Adrenal gland (tissue), 19 donors: ENCODE measurements around the gene GGTA1. TPM values are rescaled to one million over a fixed set of nuclear protein-coding genes. Genes with fewer than 3 reads are reported as not detected.

Experiments used
- DNase-seq, 7 donors: peaks; one replicate each; pipeline ENCODE4 v3.0.0-alpha.2; 2019 to 2020
- H3K27ac ChIP-seq, 5 donors: fragments of 200-600 bp; sonication (generic) in 4 of 5; 1 replicate in 3 of 5; 2 replicates in 2 of 5; pipeline versions ENCODE4 v1.5.1 to v1.8.0; 2016 to 2020; ENCODE audit warnings: mild to moderate bottlenecking in 1 of 5
- H3K27me3 ChIP-seq: fragments of 200-600 bp; 2 replicates; pipeline ENCODE4 v1.8.0; 2021
- H3K36me3 ChIP-seq, 2 donors: fragments of 200-600 bp; replicated peaks in 1 of 2; 1 replicate in 1 of 2; 2 replicates in 1 of 2; pipeline versions ENCODE4 v1.5.1 to v1.8.0; 2018 to 2022
- H3K4me1 ChIP-seq, 2 donors: fragments of 200-600 bp; replicated peaks in 1 of 2; 1 replicate in 1 of 2; 2 replicates in 1 of 2; pipeline versions ENCODE4 v1.5.1 to v1.8.0; 2018 to 2021
- H3K4me3 ChIP-seq, 4 donors: fragments of 200-600 bp; sonication (generic) in 3 of 4; one replicate each; pipeline ENCODE4 v1.5.1; 2016 to 2018
- H3K9me3 ChIP-seq, 3 donors: fragments of 200-600 bp; sonication (generic) in 1 of 3; replicated peaks in 1 of 3; 1 replicate in 2 of 3; 2 replicates in 1 of 3; pipeline versions ENCODE4 v1.5.1 to v1.8.0; 2016 to 2021
- CTCF ChIP-seq, 6 experiments: fragments of 450-650 bp in 4 of 6; fragments of 200-600 bp in 2 of 6; sonication (generic) in 1 of 6; IDR thresholded peaks; 1 replicate in 5 of 6; 2 replicates in 1 of 6; pipeline versions ENCODE4 v1.5.1 to v1.8.0; 2016 to 2021; ENCODE audit warnings: antibody characterized with exemption in 6 of 6, mild to moderate bottlenecking in 2 of 6, moderate library complexity in 1 of 6
- POLR2A ChIP-seq, 2 donors: fragments of 450-650 bp; IDR thresholded peaks; one replicate each; pipeline ENCODE4 v1.6.1; 2017; ENCODE audit warnings: antibody characterized with exemption in 2 of 2, mild to moderate bottlenecking in 2 of 2, moderate library complexity in 1 of 2
- WGBS, 4 donors: extraction: QIAGEN DNeasy Blood & Tissue Kit in 2 of 4; methylation state at CpG; one replicate each; pipeline versions ENCODE4 v1.1.5 to v1.1.7; 2013 to 2017; 5-methylcytosine and 5-hydroxymethylcytosine counted together
- intact Hi-C, 2 donors: fragments of 100-400 bp; cut with DNase I; formaldehyde crosslinking; loops; one replicate each; pipeline versions ENCODE4 v1.14.1 to v1.15.0; 2022 to 2023
- long read RNA-seq, 10 donors: library from polyadenylated mRNA in 3 of 10; unstranded in 2 of 10; stranded (forward) in 1 of 10; transcript quantifications; one replicate each; pipeline ENCODE4 v2.0.0 and lab custom pipeline, GENCODE V29; 2021 to 2026
- polyA plus RNA-seq, 3 donors: library from polyadenylated mRNA; stranded (reverse); fragments of 200-250 nt in 2 of 3; fragments of 350-450 nt in 1 of 3; fragmentation: Illumina TruSeq in 1 of 3; extraction: RNeasy Lipid Tissue Mini Kit (QIAGEN cat#74804) in 1 of 3; gene quantifications; one replicate each; pipeline ENCODE4 v1.2.3, GENCODE V29; 2013 to 2014
- total RNA-seq, 9 donors: library from RNA; depleted of rRNA in 4 of 9; stranded (reverse); fragments of >200 nt in 4 of 9; fragments of 120-200 nt in 1 of 9; fragmentation: NEBNext Ultra II Directional in 1 of 9; extraction: Animal tissue kit (Norgen Biotek cat#: 25700) in 1 of 9; gene quantifications; one replicate each; pipeline versions ENCODE4 v1.1.0 to v1.2.4, GENCODE V29; 2013 to 2023
- donor health status: healthy with polysubstance abuse.
- donor health status: Bipolar disorder and iron deficiency.
- donor health status: DM: yes; HTN: yes; CAD: no.
- donor health status: DM: no; HTN: no; CAD: no.
- donor health status: DM: no; HTN: no; CAD: no.
- donor health status: DM: yes; HTN: yes; CAD: no.

Gene GGTA1
- total RNA-seq (10 to 100 TPM in 4 of 9 donors, 1 to 10 TPM in 5; 1.5 to 34.1 (median 9.9) TPM), polyA plus RNA-seq (1 to 10 TPM; 5.3 to 6.2 (median 6.1) TPM)
- long read RNA-seq, donor 1 = 0 reads
- long read RNA-seq, donor 2, partial matches to known transcripts = 0 of 1 reads
- long read RNA-seq, donor 2, other reads (novel, unspliced or antisense) = 0 of 1 reads
- long read RNA-seq, donor 3, partial matches to known transcripts = 0 of 2 reads
- long read RNA-seq, donor 3, other reads (novel, unspliced or antisense) = 0 of 2 reads
- long read RNA-seq, donor 4, transcript GGTA1P-203 (6 exons, 1,487 nt) = major isoform, 13 of 19 reads
- long read RNA-seq, donor 4, partial matches to known transcripts = 3 of 19 reads
- long read RNA-seq, donor 4, other reads (novel, unspliced or antisense) = 3 of 19 reads
- long read RNA-seq, donor 5, transcript GGTA1P-203 (6 exons, 1,487 nt) = major isoform, 16 of 22 reads
- long read RNA-seq, donor 5, partial matches to known transcripts = 1 of 22 reads
- long read RNA-seq, donor 5, other reads (novel, unspliced or antisense) = 4 of 22 reads
- long read RNA-seq, donor 6, partial matches to known transcripts = 0 of 4 reads
- long read RNA-seq, donor 6, other reads (novel, unspliced or antisense) = 1 of 4 reads
- long read RNA-seq, donor 7 = 0 reads
- long read RNA-seq, donor 8, partial matches to known transcripts = 0 of 2 reads
- long read RNA-seq, donor 8, other reads (novel, unspliced or antisense) = 0 of 2 reads
- long read RNA-seq, donor 9, partial matches to known transcripts = 0 of 1 reads
- long read RNA-seq, donor 9, other reads (novel, unspliced or antisense) = 0 of 1 reads
- long read RNA-seq, donor 10, partial matches to known transcripts = 0 of 3 reads
- long read RNA-seq, donor 10, other reads (novel, unspliced or antisense) = 0 of 3 reads

GRCh38 chr9:121499427-121500164, at the start of gene GGTA1:
Gene GGTA1 (minus strand): TSS chr9:121499844. CDS start chr9:121467922, 31,922 bp downstream.
- H3K36me3 ChIP-seq = no peaks in the 10 kb centered on the region
- WGBS, 4 donors = 0 to 6% (median 0%) methylated on average over 10 to 72 of the region's 72 CpGs; no CpG with 5 or more reads in 1 of the 4 donors
- peak; percentile 59 to 76 (median 71) for DNase-seq
- peak within 1 kb of the TSS in 4 of 5 donors; percentile 1 to 78 (median 72) for H3K27ac ChIP-seq
- H3K4me3 ChIP-seq = peak within 1 kb of the TSS in 3 of 4 donors; percentile 32 to 56 (median 53)
- no peaks in the 10 kb centered on the region for H3K27me3 ChIP-seq
- peaks cover 19 to 25% of the 10 kb centered on the region in 2 donors for H3K4me1 ChIP-seq
- TF ChIP-seq POLR2A (IDR thresholded peaks at IDR 0.05) (peak in 1 of 2 donors; percentile 56), CTCF (IDR thresholded peaks at IDR 0.05) (no peak)
- H3K9me3 ChIP-seq = no peaks in the 10 kb centered on the region
- intact Hi-C loops = loop anchor here in 1 of 2 donors (5.0 kb wide), 1 partner anchor 37 kb away; no protein-coding TSS in a partner anchor

- no peak for DNase-seq
- Histone ChIP-seq H3K27me3 (no peaks in the 10 kb centered on the region), H3K27ac (no peak overlapping the region), H3K4me3 (no peak overlapping the region), H3K9me3 (no peaks in the 10 kb centered on the region), H3K4me1 (peaks cover 7 to 17% of the 10 kb centered on the region in 2 donors), H3K36me3 (no peaks in the 10 kb centered on the region)
- 87 to 93% (median 93%) methylated on average over 2 of the region's 2 CpGs for WGBS, 4 donors
- intact Hi-C loops = loop anchor here in 1 of 2 donors (5.0 kb wide), 1 partner anchor 444 kb away; no protein-coding TSS in a partner anchor
- TF ChIP-seq CTCF (IDR thresholded peaks at IDR 0.05) (no peak), POLR2A (IDR thresholded peaks at IDR 0.05) (no peak)
These were observed 49.0 kb upstream of the GGTA1 start for GRCh38 chr9:121548666-121549065.

GRCh38 chr9:121545875-121546423, 46.3 kb upstream of the GGTA1 start:
- Histone ChIP-seq H3K9me3 (no peaks in the 10 kb centered on the region), H3K27ac (no peak overlapping the region), H3K27me3 (no peaks in the 10 kb centered on the region), H3K4me3 (peak overlapping the region in 1 of 4 donors; percentile 24), H3K4me1 (peaks cover 7 to 17% of the 10 kb centered on the region in 2 donors), H3K36me3 (no peaks in the 10 kb centered on the region)
- no peak for TF ChIP-seq POLR2A (IDR thresholded peaks at IDR 0.05)
- TF ChIP-seq CTCF (IDR thresholded peaks at IDR 0.05) = peak; percentile 94 to 99 (median 96)
- DNase-seq = peak; percentile 95 to 99 (median 97)
- 3 to 20% (median 4%) methylated on average over 2 to 27 of the region's 27 CpGs for WGBS, 4 donors
- intact Hi-C loops = loop anchor here in 1 of 2 donors (2.0 to 5.0 kb wide), 2 partner anchors 139 to 446 kb away; no protein-coding TSS in a partner anchor
